ENCODE measurements around the gene ATP6V1G3. TPM values are rescaled to one million over a fixed set of nuclear protein-coding genes. Genes with fewer than 3 reads are reported as not detected.

ATP6V1G3 gene
- total RNA-seq, 2 donors from 2014 or later, result not detected

DNA sequence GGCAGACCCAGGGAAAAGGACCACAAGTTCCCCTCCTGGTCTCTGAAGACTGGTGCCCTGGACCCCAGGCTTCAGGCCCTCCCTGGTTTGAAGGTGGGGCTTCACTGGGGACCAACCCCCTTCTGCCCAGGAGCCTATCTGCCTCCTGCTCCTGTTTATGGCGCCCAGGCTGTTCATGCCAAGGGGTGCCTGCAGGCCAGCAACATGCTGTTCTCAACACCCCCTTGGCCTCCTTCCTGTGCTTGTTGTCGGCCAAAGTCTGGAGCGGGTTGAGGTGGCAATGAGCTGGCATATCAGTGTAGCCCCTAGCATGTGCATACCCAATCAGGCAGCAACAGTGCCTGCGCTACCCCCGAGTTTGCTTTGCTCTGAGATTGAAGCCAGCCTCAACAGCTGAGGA is 46.3 kb downstream of the ATP6V1G3 start:
- DNase-seq (ENCODE audit: low spot score), result no peak
- Histone ChIP-seq H3K27ac (no peak overlapping the region), H3K4me1 (replicated peaks) (no peaks in the 10 kb centered on the region), H3K36me3 (no peaks in the 10 kb centered on the region), H3K27me3 (replicated peaks; ENCODE audit: insufficient read depth) (no peaks in the 10 kb centered on the region), H3K4me3 (no peak overlapping the region), H3K9me3 (no peaks in the 10 kb centered on the region)
- intact Hi-C loops (cut with DNase I), result no loop called here
- TF ChIP-seq, protein P1, sequence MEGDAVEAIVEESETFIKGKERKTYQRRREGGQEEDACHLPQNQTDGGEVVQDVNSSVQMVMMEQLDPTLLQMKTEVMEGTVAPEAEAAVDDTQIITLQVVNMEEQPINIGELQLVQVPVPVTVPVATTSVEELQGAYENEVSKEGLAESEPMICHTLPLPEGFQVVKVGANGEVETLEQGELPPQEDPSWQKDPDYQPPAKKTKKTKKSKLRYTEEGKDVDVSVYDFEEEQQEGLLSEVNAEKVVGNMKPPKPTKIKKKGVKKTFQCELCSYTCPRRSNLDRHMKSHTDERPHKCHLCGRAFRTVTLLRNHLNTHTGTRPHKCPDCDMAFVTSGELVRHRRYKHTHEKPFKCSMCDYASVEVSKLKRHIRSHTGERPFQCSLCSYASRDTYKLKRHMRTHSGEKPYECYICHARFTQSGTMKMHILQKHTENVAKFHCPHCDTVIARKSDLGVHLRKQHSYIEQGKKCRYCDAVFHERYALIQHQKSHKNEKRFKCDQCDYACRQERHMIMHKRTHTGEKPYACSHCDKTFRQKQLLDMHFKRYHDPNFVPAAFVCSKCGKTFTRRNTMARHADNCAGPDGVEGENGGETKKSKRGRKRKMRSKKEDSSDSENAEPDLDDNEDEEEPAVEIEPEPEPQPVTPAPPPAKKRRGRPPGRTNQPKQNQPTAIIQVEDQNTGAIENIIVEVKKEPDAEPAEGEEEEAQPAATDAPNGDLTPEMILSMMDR (IDR thresholded peaks at IDR 0.05), result no peak
- TF ChIP-seq POLR2AphosphoS5 (IDR thresholded peaks at IDR 0.05) (no peak), POLR2A (IDR thresholded peaks at IDR 0.05) (no peak)
- 99% methylated on average over 5 of the region's 5 CpGs for WGBS

DNA sequence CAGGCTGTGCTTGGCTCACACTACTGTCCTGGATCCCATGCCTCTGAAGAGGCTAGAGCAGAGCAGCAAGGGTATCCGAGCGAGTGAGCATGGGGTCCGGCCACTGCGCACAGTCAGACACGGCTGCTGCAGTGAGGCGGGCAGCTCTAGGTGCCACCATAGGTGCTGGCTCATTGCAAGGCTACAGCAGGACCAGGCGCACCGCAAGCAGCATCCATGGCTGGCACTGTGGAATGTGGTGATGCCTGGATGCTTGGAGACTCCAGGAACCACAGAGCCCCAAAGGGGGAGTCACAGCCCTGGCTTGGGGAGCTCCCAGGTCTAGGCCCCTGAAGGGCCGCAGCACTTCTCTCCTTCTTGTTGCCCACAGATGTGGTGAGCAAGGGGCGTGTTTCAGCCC is 47.2 kb downstream of the ATP6V1G3 start:
- no peak for DNase-seq (ENCODE audit: low spot score)
- 97% methylated on average over 10 of the region's 10 CpGs for WGBS
- H3K36me3 ChIP-seq, result no peaks in the 10 kb centered on the region
- H3K27me3 ChIP-seq (replicated peaks; ENCODE audit: insufficient read depth), result no peaks in the 10 kb centered on the region
- intact Hi-C loops (cut with DNase I), result no loop called here
- TF ChIP-seq, protein P1 (IDR thresholded peaks at IDR 0.05), result no peak
- TF ChIP-seq POLR2A (IDR thresholded peaks at IDR 0.05), result no peak
- TF ChIP-seq POLR2AphosphoS5 (IDR thresholded peaks at IDR 0.05), result no peak
- H3K9me3 ChIP-seq, result no peaks in the 10 kb centered on the region
- no peaks in the 10 kb centered on the region for H3K4me1 ChIP-seq (replicated peaks)
- H3K27ac ChIP-seq, result no peak overlapping the region
- no peak overlapping the region for H3K4me3 ChIP-seq

DNA sequence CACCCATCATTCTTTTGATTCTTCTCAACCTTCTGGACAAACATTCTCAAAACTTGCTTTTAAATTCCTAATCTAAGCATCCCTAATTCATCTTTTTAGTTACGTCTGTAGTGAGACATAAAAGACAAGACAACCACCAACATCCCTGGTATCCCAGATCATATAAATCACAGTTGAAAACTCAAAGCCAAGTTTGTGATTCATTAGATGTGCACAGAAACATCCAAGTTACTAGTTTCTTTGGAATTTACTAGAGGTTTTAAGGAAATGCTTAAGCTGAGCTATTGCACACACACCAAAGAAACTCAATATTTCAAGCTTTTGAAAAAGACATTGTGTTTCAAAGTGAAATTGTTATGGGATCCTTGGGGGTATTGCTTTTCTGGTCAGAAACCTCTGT is 47.6 kb downstream of the ATP6V1G3 start:
- 51% methylated on average over 1 of the region's 1 CpG for WGBS
- Histone ChIP-seq H3K27me3 (replicated peaks; ENCODE audit: insufficient read depth) (no peaks in the 10 kb centered on the region), H3K27ac (no peak overlapping the region), H3K36me3 (no peaks in the 10 kb centered on the region), H3K9me3 (no peaks in the 10 kb centered on the region), H3K4me1 (replicated peaks) (no peaks in the 10 kb centered on the region), H3K4me3 (no peak overlapping the region)
- intact Hi-C loops (cut with DNase I), result no loop called here
- TF ChIP-seq POLR2A (IDR thresholded peaks at IDR 0.05), result no peak
- TF ChIP-seq POLR2AphosphoS5 (IDR thresholded peaks at IDR 0.05), result no peak
- TF ChIP-seq, protein P1 (IDR thresholded peaks at IDR 0.05), result no peak
- DNase-seq (ENCODE audit: low spot score), result no peak

DNA sequence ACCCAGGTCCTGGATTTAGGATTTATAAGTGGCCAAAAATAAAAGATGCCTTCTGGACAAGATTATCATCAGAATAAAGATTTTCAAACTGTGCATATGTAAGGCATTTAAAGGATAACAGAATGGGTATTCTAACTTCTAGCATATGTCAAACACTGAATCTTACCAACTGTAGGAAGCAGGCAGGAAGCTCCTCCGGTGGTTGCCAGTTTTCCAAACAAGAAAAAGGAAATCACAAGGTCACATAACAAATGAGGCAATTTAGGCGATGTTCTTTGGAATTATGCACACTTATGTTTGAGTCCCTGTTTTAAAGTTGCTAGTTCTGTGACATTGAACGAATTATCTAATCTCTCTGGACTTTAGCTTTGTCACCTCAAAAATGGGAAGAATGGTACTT is 48.9 kb downstream of the ATP6V1G3 start:
- WGBS, result 73% methylated on average over 3 of the region's 3 CpGs
- H3K4me3 ChIP-seq, result no peak overlapping the region
- TF ChIP-seq POLR2A (IDR thresholded peaks at IDR 0.05), result no peak
- TF ChIP-seq, protein P1 (IDR thresholded peaks at IDR 0.05), result no peak
- no peak for TF ChIP-seq POLR2AphosphoS5 (IDR thresholded peaks at IDR 0.05)
- no peaks in the 10 kb centered on the region for H3K4me1 ChIP-seq (replicated peaks)
- DNase-seq (ENCODE audit: low spot score), result no peak
- no peaks in the 10 kb centered on the region for H3K9me3 ChIP-seq
- no peaks in the 10 kb centered on the region for H3K36me3 ChIP-seq
- no peak overlapping the region for H3K27ac ChIP-seq
- intact Hi-C loops (cut with DNase I), result no loop called here
- no peaks in the 10 kb centered on the region for H3K27me3 ChIP-seq (replicated peaks; ENCODE audit: insufficient read depth)

DNA sequence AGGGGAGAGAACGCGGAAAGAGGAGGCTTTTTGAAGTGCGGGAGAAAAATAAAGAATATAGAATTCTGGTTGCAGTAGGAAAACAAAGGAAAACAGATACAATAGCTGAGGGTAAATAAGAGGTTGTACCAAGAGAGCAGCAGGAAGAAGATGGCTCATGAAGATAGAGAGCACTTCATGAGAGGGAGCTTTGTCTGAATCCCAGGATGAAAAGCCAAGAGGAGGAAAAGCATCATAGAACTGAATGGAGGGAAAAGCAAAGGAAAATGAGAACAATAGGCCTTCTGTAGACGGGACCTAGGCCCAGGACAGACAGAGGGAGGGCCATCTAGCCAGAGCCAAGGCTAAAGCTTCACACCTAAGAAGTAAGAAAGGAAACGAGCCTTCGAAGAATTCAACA is 49.5 kb downstream of the ATP6V1G3 start:
- 52% methylated on average over 6 of the region's 6 CpGs for WGBS
- Histone ChIP-seq H3K27me3 (replicated peaks; ENCODE audit: insufficient read depth) (no peaks in the 10 kb centered on the region), H3K4me3 (no peak overlapping the region), H3K27ac (no peak overlapping the region), H3K9me3 (no peaks in the 10 kb centered on the region), H3K4me1 (replicated peaks) (no peaks in the 10 kb centered on the region), H3K36me3 (no peaks in the 10 kb centered on the region)
- no peak for TF ChIP-seq POLR2AphosphoS5 (IDR thresholded peaks at IDR 0.05)
- no peak for TF ChIP-seq POLR2A (IDR thresholded peaks at IDR 0.05)
- TF ChIP-seq, protein P1 (IDR thresholded peaks at IDR 0.05), result no peak
- intact Hi-C loops (cut with DNase I), result no loop called here
- DNase-seq (ENCODE audit: low spot score), result no peak
